GM12865 (cell line): Measurements from ENCODE around the gene MYOM3.
"Not testable (repeated sequence)": the region's sequence is repeated elsewhere in the genome, so short reads cannot be mapped to it uniquely, and the experiment has no call there.

Experiments
- DNase-seq: peaks from one replicate; pipeline ENCODE4 v3.0.0; 2010; ENCODE audit warnings: low read depth
- H3K4me3 ChIP-seq: 2 replicates; pipeline ENCODE4 v1.5.1; 2011; ENCODE audit warnings: mild to moderate bottlenecking, low read depth, low read length, control low read depth
- CTCF ChIP-seq: IDR thresholded peaks from 2 replicates; pipeline ENCODE4 v1.5.1; 2011; ENCODE audit warnings: low read length, control low read depth, low read depth, inconsistent platforms; ENCODE audit not compliant: insufficient read depth; ENCODE audit errors: missing control alignments

MYOM3 gene

DNA sequence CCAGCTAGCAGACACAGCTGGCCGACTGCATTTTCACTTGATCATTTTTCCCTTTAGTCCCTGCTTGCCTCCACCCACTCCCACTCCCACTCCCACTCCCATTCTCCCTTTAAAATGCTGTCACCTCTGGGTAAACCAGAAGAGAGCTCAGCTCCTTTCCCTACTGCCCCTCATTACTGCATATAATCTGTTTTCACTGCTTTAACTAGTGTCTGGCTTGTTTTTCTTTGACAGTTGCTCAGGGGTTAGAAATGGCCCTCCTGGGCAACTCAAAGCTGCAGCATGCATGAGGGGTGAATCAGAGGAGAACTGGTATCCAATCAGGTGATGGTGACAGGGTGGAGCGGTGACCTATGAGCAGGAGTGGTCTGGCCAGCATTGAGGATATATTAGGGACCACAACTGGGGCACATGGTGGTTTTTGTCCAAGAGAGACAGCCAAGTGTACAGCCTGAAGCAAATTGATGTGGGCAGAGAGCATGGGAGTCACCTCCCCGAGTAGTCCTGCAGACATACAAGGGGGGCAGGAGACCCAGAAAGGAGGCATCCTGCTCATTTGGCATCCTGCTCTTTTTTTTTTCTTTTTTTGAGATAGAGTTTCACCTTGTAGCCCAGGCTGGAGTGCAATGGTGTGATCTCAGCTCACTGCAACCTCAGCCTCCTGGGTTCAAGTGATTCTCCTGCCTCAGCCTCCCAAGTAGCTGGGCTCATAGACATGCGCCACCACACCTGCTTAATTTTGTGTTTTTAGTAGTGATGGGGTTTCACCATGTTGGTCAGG lies 89.2 kb downstream of the MYOM3 start:
- TF ChIP-seq CTCF: no peak
- no peak for DNase-seq
- H3K4me3 ChIP-seq: no peak overlapping the region

DNA sequence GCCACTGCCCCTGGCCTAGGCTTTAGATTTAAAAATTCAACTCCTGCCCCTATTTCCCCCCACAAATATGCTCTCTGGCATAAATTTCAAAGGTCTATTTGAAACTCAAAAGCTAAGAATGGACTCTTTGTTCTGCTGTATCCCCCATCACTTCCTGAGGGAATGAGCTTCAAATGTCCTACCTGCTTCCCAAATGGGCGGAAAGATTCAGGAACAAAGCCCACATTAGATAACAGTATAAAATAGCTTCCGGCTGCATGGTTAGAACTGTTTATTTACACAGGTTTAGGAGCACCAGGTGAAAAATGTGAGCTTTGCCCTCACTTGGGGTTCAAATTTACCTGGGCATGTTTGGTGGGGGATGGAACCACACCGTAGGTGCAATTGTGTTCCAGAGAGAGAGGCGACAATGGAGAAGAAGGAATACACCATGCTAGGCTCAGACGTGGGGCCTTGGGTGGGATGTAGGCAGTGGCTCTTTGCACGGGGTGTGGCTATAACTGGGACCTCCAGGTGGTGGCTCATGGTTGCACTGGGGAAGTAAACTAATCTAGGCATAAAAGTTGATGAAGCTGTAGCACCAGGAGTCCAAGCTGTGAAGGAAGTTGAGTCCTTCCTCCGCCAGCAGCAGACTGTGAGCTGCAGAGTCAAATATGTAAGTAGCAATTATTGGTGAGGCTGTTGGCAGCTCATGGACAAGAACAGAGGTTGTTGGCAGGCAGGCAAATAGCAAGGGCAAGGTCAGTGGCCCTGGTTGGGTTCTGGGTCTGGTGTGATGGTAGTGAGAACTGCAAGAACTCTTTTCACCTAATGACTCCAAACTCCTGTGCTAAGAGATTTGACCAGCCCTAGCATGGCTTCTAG lies 90.3 kb downstream of the MYOM3 start:
- TF ChIP-seq CTCF: no peak
- DNase-seq: no peak
- no peak overlapping the region for H3K4me3 ChIP-seq

DNA sequence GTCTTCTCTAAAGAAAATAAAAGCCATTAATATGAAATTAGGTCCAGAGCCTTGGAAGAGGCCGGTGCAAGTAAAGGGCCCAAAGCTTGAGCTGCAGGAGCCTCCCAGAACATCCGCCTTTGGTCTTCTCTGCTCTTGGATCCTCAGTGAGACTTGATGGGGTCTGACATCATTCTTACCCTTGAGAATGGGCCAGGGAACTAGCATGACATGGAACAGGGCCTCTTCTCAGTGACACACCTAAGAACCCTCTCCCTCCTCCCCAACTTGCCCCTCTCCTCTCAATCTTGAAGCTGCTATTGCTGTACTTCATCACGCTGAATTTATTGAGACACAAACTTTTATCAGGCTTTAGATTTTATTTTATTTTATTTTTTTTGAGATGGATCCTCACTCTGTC lies 91.5 kb downstream of the MYOM3 start:
- no peak for DNase-seq
- TF ChIP-seq CTCF: no peak

GRCh38 chr1:24020025-24020424 lies 91.9 kb downstream of the MYOM3 start:
- no peak for DNase-seq
- no peak overlapping the region for H3K4me3 ChIP-seq
- TF ChIP-seq CTCF: no peak

More for the DNA sequence above, 91.5 kb downstream of the MYOM3 start:
- H3K4me3 ChIP-seq: no peak overlapping the region

- TF ChIP-seq CTCF: no peak
- no peak for DNase-seq
- no peak overlapping the region for H3K4me3 ChIP-seq
These were observed 93.0 kb downstream of the MYOM3 start for GRCh38 chr1:24018611-24019580.

DNA sequence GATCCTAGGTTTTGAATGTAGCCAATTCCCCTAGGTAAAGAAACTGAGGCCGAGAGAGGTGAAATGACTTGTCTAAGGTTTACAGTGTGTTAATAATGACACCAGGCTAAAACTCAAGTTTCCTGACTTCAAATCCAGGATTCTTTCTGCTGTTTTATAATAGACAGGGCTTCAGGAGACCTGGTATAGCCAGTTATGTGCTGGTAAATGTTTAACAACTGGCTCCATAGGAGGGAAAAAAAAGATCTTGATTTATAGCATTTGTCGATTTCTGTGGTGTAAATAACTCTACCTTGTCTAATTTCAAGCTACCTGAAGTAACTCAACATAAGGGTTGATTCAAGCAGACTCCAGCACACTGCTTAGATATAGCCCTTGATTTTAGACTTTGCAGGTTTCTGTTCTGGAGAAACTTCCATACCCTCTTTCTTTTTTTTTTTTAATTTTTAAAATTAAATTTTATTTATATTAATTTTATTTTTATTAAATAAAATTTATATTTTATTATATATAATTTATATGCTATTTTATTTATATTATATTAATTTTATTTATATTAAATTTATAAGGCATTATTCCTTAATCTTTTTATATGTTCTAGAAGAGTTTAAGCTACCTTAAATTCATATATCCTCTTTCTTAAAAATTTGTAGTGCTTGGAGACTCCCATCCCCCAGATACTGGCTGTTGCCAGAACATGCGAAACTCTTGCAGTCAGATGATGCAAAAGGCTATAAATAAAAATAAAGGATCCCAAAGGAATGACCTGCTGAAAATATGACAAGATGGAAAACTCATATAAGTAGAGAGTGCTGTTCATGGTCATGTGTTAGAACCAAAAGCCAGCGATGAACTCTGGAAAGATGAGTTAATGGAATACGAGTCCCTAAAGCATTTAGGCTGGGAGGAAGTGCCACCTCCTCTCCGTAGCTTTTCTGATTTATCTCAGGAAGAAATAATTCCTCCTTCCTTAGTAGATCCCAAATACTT lies 96.4 kb downstream of the MYOM3 start:
- no peak for TF ChIP-seq CTCF
- no peak for DNase-seq
- H3K4me3 ChIP-seq: no peak overlapping the region

- not testable (repeated sequence) for DNase-seq
These were observed 99.1 kb downstream of the MYOM3 start for GRCh38 chr1:24012878-24013277.

More at GRCh38 chr1:24012878-24013277, 99.1 kb downstream of the MYOM3 start:
- not testable (repeated sequence) for H3K4me3 ChIP-seq
